ENCODE results near the gene PACS1.

DNA sequence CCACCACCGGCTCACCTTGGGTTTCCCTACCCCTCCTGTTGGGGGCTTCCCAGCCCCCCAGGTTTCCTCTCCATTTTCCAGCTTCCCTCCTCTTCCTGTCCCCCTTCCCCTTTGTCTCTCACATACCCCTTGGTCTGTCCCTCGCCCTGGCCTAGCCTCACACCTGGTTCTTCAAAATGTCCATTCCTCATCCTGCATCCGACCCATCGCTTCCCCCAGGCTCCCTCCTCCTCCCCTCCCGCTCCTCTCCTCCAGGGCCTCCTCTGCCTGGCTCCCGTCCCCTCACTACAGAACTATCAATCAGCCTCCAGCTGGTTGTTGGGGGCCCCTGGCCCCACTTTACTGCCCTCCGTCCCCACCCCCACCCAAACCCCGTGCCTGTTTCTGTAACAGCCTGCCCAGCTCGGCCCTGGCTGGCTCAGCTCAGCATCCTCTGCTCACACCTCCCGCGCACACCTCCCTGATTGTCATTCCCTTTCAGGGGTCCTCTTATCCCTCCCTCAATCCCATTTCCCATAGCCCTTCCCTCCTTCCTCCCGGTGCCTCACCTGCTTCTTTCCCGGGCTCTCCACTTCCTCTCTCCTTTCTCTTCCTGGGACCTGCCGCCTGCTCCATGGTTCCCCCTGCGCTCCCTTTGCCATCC, 209.1 kb downstream of the PACS1 start:
- TF ChIP-seq, protein P1, sequence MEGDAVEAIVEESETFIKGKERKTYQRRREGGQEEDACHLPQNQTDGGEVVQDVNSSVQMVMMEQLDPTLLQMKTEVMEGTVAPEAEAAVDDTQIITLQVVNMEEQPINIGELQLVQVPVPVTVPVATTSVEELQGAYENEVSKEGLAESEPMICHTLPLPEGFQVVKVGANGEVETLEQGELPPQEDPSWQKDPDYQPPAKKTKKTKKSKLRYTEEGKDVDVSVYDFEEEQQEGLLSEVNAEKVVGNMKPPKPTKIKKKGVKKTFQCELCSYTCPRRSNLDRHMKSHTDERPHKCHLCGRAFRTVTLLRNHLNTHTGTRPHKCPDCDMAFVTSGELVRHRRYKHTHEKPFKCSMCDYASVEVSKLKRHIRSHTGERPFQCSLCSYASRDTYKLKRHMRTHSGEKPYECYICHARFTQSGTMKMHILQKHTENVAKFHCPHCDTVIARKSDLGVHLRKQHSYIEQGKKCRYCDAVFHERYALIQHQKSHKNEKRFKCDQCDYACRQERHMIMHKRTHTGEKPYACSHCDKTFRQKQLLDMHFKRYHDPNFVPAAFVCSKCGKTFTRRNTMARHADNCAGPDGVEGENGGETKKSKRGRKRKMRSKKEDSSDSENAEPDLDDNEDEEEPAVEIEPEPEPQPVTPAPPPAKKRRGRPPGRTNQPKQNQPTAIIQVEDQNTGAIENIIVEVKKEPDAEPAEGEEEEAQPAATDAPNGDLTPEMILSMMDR (IDR thresholded peaks at IDR 0.05) = no peak
- no peak for TF ChIP-seq EP300 (IDR thresholded peaks at IDR 0.05)
- no peak for TF ChIP-seq POLR2A (IDR thresholded peaks at IDR 0.05)
